ENCODE data around the gene RNASE11.

DNA sequence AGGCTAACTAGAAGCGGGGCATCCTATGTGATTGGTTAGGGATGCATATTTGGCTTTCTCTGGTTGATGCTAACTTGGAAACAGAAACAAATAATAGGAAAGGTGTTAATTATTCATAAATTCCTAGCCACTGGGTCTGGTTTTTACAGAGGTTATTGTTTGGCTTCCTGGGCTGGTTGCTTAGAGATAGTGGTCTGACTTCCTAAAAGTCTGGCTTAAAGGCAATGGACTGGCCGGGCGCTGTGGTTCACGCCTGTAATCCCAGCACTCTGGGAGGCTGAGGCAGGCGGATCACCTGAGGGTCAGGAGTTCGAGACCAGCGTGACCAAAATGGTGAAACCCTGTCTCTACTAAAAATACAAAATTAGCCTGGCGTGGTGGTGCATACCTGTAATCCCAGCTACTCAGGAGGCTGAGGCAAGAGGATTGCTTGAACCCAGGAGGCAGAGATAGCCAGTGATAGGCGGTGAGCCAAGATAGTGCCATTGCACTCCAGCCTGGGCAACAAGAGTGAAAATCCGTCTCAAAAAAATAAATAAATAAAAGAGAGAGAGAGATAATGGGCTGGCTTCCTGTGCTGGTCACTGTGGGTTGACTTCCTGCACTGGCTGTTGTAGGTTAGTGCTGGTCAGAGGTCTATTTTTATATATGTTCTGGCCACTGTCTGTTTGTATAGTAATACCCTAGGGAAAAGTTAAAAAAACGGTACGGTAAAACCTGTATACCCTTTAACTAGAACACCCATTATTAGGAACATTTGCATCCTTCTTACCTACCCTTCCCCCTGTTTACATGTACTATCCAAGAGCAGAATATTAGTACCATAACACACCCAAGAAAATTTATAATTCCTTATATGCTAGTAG, 29.6 kb upstream of the RNASE11 start:
- TF ChIP-seq POLR2A (IDR thresholded peaks at IDR 0.05) = no peak
- TF ChIP-seq, protein P1, sequence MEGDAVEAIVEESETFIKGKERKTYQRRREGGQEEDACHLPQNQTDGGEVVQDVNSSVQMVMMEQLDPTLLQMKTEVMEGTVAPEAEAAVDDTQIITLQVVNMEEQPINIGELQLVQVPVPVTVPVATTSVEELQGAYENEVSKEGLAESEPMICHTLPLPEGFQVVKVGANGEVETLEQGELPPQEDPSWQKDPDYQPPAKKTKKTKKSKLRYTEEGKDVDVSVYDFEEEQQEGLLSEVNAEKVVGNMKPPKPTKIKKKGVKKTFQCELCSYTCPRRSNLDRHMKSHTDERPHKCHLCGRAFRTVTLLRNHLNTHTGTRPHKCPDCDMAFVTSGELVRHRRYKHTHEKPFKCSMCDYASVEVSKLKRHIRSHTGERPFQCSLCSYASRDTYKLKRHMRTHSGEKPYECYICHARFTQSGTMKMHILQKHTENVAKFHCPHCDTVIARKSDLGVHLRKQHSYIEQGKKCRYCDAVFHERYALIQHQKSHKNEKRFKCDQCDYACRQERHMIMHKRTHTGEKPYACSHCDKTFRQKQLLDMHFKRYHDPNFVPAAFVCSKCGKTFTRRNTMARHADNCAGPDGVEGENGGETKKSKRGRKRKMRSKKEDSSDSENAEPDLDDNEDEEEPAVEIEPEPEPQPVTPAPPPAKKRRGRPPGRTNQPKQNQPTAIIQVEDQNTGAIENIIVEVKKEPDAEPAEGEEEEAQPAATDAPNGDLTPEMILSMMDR (IDR thresholded peaks at IDR 0.05) = no peak
